Measurements from ENCODE around the gene PTPRD.
"Not testable (repeated sequence)": the region's sequence is repeated elsewhere in the genome, so short reads cannot be mapped to it uniquely, and the experiment has no call there.

The PTPRD gene

GRCh38 chr9:10562581-10563343, 50.0 kb downstream of the PTPRD start:
- Mint-ChIP-seq H3K4me1 (no peaks in the 10 kb centered on the region), H3K27me3 (no peaks in the 10 kb centered on the region), H3K36me3 (ENCODE audit: low read depth) (no peaks in the 10 kb centered on the region), H3K9me3 (peaks cover 9% of the 10 kb centered on the region), H3K4me3 (no peak overlapping the region), H3K27ac (no peak overlapping the region)
- ATAC-seq (no peak), DNase-seq (no peak)

DNA sequence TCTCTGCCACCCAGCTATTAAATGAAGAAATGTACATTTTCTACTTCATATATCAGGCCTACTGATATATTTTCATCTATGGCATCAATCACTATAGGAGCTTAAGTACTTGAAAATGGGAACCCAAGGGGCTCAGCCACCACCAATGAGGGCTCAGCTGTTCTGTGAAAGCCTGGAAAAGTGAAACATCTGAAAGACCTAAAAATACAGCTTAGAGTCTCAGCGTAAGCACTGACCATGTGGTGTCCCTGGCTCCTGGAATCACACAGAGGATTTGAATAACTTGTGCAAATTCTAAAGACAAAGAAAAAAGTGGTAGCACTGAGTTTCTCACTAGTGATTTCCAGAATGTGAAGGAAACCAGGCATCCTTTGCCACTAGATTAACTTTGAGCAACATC, 64.5 kb downstream of the PTPRD start:
- no peak for DNase-seq
- Mint-ChIP-seq H3K27ac (no peak overlapping the region), H3K36me3 (ENCODE audit: low read depth) (no peaks in the 10 kb centered on the region), H3K4me3 (no peak overlapping the region), H3K9me3 (peaks cover 12% of the 10 kb centered on the region), H3K27me3 (no peaks in the 10 kb centered on the region), H3K4me1 (no peaks in the 10 kb centered on the region)
- ATAC-seq, result no peak

GRCh38 chr9:10538073-10538472, 74.7 kb downstream of the PTPRD start:
- ATAC-seq, result no peak

DNA sequence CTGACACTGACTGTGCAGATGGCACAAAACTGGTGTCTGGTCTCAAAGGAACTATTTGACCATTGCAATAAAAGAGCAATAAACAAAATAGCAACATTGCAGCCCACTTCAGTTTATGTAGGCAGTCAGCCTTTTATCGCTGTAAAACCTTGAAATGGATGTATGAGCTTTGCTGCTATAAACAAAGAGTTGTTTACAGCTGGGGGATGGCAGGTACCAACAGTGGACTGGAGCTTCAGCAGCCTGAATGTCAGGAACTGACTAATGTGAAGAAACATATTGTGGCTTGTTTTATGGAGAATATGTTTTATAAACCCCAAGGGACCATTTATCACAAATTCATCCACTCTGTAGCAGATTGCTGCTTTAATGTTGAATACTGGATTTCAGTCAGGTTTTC, 78.0 kb downstream of the PTPRD start:
- H3K27ac Mint-ChIP-seq, result no peak overlapping the region
- H3K36me3 Mint-ChIP-seq (ENCODE audit: low read depth), result no peaks in the 10 kb centered on the region
- H3K27me3 Mint-ChIP-seq, result no peaks in the 10 kb centered on the region
- H3K4me3 Mint-ChIP-seq, result no peak overlapping the region
- ATAC-seq, result no peak
- no peaks in the 10 kb centered on the region for H3K4me1 Mint-ChIP-seq
- no peak for DNase-seq
- H3K9me3 Mint-ChIP-seq, result peaks cover 12% of the 10 kb centered on the region

More at GRCh38 chr9:10538073-10538472, 74.7 kb downstream of the PTPRD start:
- H3K27me3 Mint-ChIP-seq, result no peaks in the 10 kb centered on the region
- DNase-seq, result no peak
- H3K9me3 Mint-ChIP-seq, result peaks cover 12% of the 10 kb centered on the region
- H3K27ac Mint-ChIP-seq, result no peak overlapping the region
- no peaks in the 10 kb centered on the region for H3K36me3 Mint-ChIP-seq (ENCODE audit: low read depth)
- H3K4me3 Mint-ChIP-seq, result no peak overlapping the region
- no peaks in the 10 kb centered on the region for H3K4me1 Mint-ChIP-seq

GRCh38 chr9:10525972-10526371, 86.8 kb downstream of the PTPRD start:
- H3K27me3 Mint-ChIP-seq, result no peaks in the 10 kb centered on the region
- H3K4me1 Mint-ChIP-seq, result no peaks in the 10 kb centered on the region
- no peaks in the 10 kb centered on the region for H3K36me3 Mint-ChIP-seq (ENCODE audit: low read depth)
- no peak overlapping the region for H3K4me3 Mint-ChIP-seq
- no peak overlapping the region for H3K27ac Mint-ChIP-seq
- H3K9me3 Mint-ChIP-seq, result peaks cover 4% of the 10 kb centered on the region
- ATAC-seq (no peak), DNase-seq (no peak)

DNA sequence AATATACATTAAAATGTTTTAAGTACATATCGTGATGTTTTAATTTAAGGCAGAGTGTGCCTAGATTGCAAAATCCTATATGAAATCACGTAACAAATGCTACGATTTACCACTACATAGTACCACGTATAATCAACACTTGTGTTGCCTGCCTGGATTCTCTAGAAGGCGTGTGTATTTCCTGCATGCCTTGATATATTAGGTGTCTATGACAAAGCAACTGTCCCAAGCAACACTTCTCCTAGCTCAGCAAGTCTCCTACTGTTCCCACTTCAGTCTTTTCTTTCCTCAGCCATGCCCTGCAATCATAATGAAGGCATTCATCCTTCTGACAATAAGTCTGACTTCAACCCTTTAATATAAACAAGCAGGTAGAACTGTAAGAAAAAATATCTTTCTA, 89.6 kb downstream of the PTPRD start:
- Mint-ChIP-seq H3K27me3 (no peaks in the 10 kb centered on the region), H3K4me3 (no peak overlapping the region), H3K36me3 (ENCODE audit: low read depth) (no peaks in the 10 kb centered on the region), H3K27ac (no peak overlapping the region), H3K4me1 (no peaks in the 10 kb centered on the region), H3K9me3 (peaks cover 6% of the 10 kb centered on the region)
- DNase-seq (no peak), ATAC-seq (no peak)

DNA sequence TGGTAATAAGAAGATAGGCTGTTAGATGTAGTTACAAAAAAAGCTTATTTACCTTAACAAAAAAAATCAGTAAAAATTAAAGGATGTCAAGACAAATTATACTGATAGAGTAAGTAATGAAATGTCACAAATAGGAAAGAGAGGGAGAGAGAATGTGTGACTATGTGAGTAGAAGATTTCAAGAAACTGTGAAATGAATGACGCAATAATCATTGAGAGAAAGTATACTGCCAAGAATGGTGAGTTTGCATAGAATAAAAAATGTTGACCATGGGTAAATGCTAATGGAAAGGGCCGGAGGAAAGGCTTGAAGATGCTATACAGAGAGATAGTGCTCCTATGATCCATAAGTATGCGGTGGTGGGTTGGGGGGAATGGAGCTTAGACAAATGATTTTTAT, 100.7 kb downstream of the PTPRD start:
- Mint-ChIP-seq H3K9me3 (peaks cover 28% of the 10 kb centered on the region), H3K27me3 (no peaks in the 10 kb centered on the region), H3K4me3 (no peak overlapping the region), H3K36me3 (ENCODE audit: low read depth) (no peaks in the 10 kb centered on the region), H3K4me1 (no peaks in the 10 kb centered on the region), H3K27ac (no peak overlapping the region)
- DNase-seq (no peak), ATAC-seq (no peak)

DNA sequence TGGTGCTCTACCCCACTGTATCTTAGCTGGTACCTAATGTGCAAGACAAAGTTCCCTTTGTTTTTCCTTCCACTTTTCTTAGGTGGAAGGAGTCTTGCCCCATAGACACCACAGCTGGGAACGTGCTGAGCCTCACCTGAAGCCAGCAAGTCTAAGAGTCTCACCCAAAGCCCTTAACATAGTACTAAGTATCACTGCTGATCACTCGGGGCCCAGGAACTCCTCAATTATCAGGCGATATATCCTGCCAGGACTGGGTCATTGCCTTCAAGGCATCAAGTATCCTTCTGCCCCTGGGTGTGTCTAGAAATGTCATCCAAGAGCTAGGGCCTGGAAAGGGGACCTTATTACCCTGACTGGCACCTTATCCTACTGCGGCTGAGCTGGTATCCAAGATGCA, 123.9 kb downstream of the PTPRD start:
- H3K27ac Mint-ChIP-seq, result no peak overlapping the region
- H3K4me1 Mint-ChIP-seq, result no peaks in the 10 kb centered on the region
- peaks cover 8% of the 10 kb centered on the region for H3K9me3 Mint-ChIP-seq
- no peaks in the 10 kb centered on the region for H3K27me3 Mint-ChIP-seq
- DNase-seq, result no peak
- H3K36me3 Mint-ChIP-seq (ENCODE audit: low read depth), result no peaks in the 10 kb centered on the region
- ATAC-seq, result no peak
- H3K4me3 Mint-ChIP-seq, result no peak overlapping the region

GRCh38 chr9:10479172-10479571, 133.6 kb downstream of the PTPRD start:
- ATAC-seq, result no peak
- Mint-ChIP-seq H3K9me3 (no peaks in the 10 kb centered on the region), H3K4me3 (no peak overlapping the region), H3K27ac (no peak overlapping the region), H3K4me1 (no peaks in the 10 kb centered on the region), H3K36me3 (ENCODE audit: low read depth) (no peaks in the 10 kb centered on the region), H3K27me3 (no peaks in the 10 kb centered on the region)
- no peak for DNase-seq

DNA sequence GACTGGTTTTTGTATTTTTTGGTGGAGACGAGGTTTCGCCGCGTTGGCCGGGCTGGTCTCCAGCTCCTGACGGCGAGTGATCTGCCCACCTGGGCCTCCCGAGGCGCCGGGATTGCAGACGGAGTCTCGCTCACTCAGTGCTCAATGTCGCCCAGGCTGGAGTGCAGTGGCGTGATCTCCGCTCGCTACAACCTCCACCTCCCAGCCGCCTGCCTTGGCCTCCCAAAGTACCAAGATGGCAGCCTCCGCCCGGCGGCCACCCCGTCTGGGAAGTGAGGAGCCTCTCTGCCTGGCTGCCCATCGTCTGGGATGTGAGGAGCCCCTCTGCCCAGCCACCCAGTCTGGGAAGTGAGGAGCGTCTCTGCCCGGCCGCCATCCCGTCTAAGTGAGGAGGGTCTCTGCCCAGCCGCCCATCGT, 163.6 kb downstream of the PTPRD start:
- not testable (repeated sequence) for DNase-seq; ATAC-seq; H3K36me3 Mint-ChIP-seq (ENCODE audit: low read depth); H3K27me3 Mint-ChIP-seq; H3K27ac Mint-ChIP-seq; H3K4me1 Mint-ChIP-seq; H3K4me3 Mint-ChIP-seq
- peaks cover 17% of the 10 kb centered on the region for H3K9me3 Mint-ChIP-seq

DNA sequence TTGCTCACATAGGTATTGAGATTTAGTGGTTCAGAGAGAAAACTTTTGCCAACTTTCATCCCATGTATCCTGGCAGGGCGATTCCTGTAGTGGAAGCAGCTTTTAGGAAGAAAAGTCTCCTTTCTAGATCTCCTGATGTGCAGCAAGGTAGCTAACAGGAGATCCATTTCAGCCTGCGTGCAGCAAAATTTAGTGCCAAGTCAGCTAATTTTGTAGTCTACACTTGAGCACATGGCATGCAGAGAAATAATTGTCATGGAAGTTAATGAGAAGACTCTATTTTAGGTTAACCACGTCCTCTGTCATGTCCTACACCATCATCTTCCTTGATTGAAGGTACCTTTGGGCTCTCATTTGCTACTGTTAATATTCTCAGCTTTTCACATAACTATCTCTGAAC, 165.8 kb downstream of the PTPRD start:
- Mint-ChIP-seq H3K4me3 (no peak overlapping the region), H3K27ac (no peak overlapping the region), H3K9me3 (peaks cover 6% of the 10 kb centered on the region), H3K27me3 (no peaks in the 10 kb centered on the region), H3K4me1 (no peaks in the 10 kb centered on the region), H3K36me3 (ENCODE audit: low read depth) (no peaks in the 10 kb centered on the region)
- ATAC-seq, result no peak
- no peak for DNase-seq

- H3K27ac Mint-ChIP-seq, result no peak overlapping the region
- no peak overlapping the region for H3K4me3 Mint-ChIP-seq
Measured at GRCh38 chr9:10443868-10444204, 169.0 kb downstream of the PTPRD start.

GRCh38 chr9:10443181-10443867, 169.5 kb downstream of the PTPRD start:
- ATAC-seq (no peak), DNase-seq (no peak)
- Mint-ChIP-seq H3K4me3 (no peak overlapping the region), H3K27me3 (no peaks in the 10 kb centered on the region), H3K36me3 (ENCODE audit: low read depth) (no peaks in the 10 kb centered on the region), H3K27ac (no peak overlapping the region), H3K9me3 (peaks cover 5% of the 10 kb centered on the region), H3K4me1 (no peaks in the 10 kb centered on the region)

More at GRCh38 chr9:10443868-10444204, 169.0 kb downstream of the PTPRD start:
- Mint-ChIP-seq H3K4me1 (no peaks in the 10 kb centered on the region), H3K36me3 (ENCODE audit: low read depth) (no peaks in the 10 kb centered on the region), H3K27me3 (no peaks in the 10 kb centered on the region), H3K9me3 (peaks cover 5% of the 10 kb centered on the region)
- ATAC-seq, result no peak
- DNase-seq, result no peak

GRCh38 chr9:10438955-10439354, 173.8 kb downstream of the PTPRD start:
- peaks cover 5% of the 10 kb centered on the region for H3K9me3 Mint-ChIP-seq
- H3K27me3 Mint-ChIP-seq, result no peaks in the 10 kb centered on the region
- H3K36me3 Mint-ChIP-seq (ENCODE audit: low read depth), result no peaks in the 10 kb centered on the region
- DNase-seq (no peak), ATAC-seq (no peak)
- no peak overlapping the region for H3K4me3 Mint-ChIP-seq
- no peaks in the 10 kb centered on the region for H3K4me1 Mint-ChIP-seq
- no peak overlapping the region for H3K27ac Mint-ChIP-seq

DNA sequence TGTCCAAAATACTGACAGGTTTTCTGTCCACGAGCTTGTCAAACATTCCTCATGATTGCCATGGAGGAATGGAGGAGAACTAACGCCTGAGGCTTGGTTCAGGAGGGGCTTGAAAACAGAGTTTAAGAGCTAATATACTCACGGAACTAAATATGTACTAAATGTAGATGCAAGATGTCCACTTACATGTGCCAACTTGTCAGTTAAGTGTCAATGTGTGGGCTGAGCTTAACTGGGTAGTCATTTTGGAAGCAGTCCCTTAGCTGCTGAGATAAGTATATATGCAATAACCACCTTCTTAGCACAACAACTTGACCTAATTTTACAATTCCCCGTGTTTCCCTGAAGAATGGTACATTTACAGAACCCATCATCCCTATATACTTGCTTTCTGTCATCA, 176.0 kb downstream of the PTPRD start:
- no peak for ATAC-seq
- Mint-ChIP-seq H3K4me3 (no peak overlapping the region), H3K36me3 (ENCODE audit: low read depth) (no peaks in the 10 kb centered on the region), H3K27me3 (no peaks in the 10 kb centered on the region), H3K27ac (no peak overlapping the region), H3K9me3 (peaks cover 5% of the 10 kb centered on the region), H3K4me1 (no peaks in the 10 kb centered on the region)
- no peak for DNase-seq

All from activated naive CD8-positive, alpha-beta T cell treated with anti-CD3 and anti-CD28 coated beads, Interleukin-2, amount 50 U/mL, for 24 hours (primary cell).